ENCODE results near the gene MSI1.
"Not testable (repeated sequence)": the region's sequence is repeated elsewhere in the genome, so short reads cannot be mapped to it uniquely, and the experiment has no call there.

The MSI1 gene

DNA sequence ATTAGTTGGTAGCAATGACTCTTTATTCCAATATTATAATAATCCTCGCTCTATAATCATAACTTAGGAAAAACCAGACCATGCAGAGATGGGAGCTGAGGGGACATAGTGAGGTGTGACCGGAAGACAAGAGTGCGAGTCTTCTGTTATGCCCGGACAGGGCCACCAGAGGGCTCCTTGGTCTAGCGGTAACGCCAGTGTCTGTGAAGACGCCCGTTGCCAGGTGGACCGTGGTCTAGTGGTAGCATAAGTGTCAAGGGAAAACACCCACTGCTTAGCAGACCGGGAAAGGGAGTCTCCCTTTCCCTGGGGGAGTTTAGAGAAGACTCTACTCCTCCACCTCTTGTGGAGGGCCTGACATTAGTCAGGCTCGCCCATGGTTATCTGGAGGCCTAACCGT is 33.5 kb downstream of the MSI1 start:
- H3K4me3 ChIP-seq (ENCODE audit: low read length); DNase-seq (ENCODE audit: low read depth): not testable (repeated sequence)
- TF ChIP-seq, protein P1, sequence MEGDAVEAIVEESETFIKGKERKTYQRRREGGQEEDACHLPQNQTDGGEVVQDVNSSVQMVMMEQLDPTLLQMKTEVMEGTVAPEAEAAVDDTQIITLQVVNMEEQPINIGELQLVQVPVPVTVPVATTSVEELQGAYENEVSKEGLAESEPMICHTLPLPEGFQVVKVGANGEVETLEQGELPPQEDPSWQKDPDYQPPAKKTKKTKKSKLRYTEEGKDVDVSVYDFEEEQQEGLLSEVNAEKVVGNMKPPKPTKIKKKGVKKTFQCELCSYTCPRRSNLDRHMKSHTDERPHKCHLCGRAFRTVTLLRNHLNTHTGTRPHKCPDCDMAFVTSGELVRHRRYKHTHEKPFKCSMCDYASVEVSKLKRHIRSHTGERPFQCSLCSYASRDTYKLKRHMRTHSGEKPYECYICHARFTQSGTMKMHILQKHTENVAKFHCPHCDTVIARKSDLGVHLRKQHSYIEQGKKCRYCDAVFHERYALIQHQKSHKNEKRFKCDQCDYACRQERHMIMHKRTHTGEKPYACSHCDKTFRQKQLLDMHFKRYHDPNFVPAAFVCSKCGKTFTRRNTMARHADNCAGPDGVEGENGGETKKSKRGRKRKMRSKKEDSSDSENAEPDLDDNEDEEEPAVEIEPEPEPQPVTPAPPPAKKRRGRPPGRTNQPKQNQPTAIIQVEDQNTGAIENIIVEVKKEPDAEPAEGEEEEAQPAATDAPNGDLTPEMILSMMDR (conservative IDR thresholded peaks at IDR 0.05; ENCODE audit: low read depth, low read length): peak; percentile 62

DNA sequence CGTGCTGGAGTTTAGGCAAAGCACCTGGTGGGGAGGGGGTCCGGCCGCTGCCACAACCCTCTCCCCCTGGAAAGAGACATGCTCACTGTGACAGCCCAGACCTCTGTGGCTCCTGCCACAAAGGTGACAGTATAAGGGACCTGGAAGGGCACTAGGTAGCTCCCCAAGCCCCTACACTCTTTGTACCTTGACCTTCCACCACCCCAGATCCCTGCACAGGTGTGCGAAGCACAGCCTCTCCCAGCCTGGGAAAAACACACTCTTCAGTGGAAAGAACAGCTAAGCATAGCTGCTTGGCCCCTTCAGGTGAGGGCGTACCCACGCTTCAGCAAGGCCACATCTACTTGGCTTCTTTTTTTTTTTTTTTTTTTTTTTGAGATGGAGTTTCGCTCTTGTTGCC is 36.4 kb downstream of the MSI1 start:
- TF ChIP-seq, protein P1 (conservative IDR thresholded peaks at IDR 0.05; ENCODE audit: low read depth, low read length): no peak
- no peak for DNase-seq (ENCODE audit: low read depth)
- H3K4me3 ChIP-seq (ENCODE audit: low read length): no peak overlapping the region

DNA sequence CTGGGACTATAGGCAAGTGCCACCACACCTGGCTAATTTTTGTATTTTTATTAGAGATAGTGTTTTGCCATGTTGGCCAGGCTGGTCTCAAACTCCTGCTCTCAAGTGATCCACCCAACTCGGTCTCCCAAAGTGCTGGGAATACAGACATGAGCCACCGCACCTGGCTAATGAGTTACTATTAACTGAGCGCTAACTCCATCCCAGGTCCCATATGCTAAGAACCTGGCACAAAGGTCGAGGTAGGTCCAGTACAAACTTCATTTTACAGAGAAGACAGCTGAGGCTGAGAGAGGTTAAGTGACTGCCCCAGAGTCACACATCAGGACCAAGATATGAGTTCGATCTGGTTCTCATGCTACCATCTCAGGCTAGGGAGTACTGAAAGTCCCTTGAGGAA is 36.9 kb downstream of the MSI1 start:
- no peak overlapping the region for H3K4me3 ChIP-seq (ENCODE audit: low read length)
- TF ChIP-seq, protein P1 (conservative IDR thresholded peaks at IDR 0.05; ENCODE audit: low read depth, low read length): no peak
- DNase-seq (ENCODE audit: low read depth): no peak

DNA sequence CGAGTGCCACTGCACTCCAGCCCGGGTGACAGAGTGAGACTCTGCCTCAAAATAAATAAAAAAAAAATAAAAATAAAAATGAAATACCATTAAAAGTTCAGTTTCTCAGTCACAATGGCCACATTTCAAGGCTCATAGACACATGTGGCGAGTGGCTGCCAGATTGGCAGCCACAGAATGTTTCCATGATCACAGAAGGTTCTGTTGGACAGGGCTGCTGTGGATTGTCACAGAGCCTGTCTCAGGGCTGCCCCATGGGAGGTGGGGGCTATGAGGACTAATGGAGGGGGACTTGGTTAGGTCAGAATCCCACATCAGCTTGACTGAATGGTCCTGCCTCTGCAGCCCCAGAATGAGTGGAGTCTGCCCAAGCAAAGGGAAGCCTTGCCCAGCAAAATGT is 37.6 kb downstream of the MSI1 start:
- no peak overlapping the region for H3K4me3 ChIP-seq (ENCODE audit: low read length)
- no peak for DNase-seq (ENCODE audit: low read depth)
- TF ChIP-seq, protein P1 (conservative IDR thresholded peaks at IDR 0.05; ENCODE audit: low read depth, low read length): no peak

DNA sequence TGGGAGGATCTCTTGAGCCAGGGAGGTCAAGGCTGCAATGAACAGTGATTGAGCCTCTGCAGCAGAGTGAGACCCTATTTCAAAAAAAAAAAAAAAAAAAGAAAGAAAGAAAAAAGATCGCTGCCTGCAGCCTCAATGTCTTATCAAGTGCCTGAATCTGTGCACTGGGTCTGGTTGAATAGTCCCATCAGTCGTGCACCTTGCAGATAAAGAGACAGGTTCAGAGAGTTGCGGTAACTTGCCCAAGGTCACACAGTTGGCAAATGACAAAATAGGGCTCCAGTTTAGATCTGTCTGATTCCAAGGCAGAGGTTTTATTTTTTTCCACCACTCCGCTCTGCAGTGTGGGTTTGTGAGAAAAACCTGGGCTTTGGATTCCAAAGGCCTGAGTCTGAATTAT is 40.7 kb downstream of the MSI1 start:
- H3K4me3 ChIP-seq (ENCODE audit: low read length): no peak overlapping the region
- no peak for DNase-seq (ENCODE audit: low read depth)
- TF ChIP-seq, protein P1 (conservative IDR thresholded peaks at IDR 0.05; ENCODE audit: low read depth, low read length): no peak

DNA sequence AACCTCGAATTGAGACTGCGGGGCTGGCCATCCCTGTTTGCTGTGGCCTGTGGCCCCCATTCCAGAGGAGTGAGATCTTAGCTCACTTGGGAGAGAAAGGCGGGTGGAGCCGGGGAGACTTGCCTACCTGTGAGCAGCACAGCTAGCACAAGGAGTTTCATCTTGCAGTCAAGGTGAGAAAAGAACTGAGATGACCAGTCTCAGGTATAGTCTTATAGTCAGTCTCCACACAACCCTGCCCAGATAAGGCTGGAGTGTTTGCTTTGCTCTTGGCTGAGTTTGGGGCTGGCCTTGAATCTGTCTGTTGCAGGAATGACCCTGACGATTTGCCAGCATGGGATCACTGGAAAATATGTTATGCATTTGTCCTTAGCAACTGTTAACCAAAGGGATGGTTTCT is 41.4 kb downstream of the MSI1 start, which contains the start of gene PLA2G1B:
PLA2G1B (minus strand) TSS at position 187 of the 400 bp plus-strand sequence; CDS start at position 161, 26 bp downstream.
- TF ChIP-seq, protein P1 (conservative IDR thresholded peaks at IDR 0.05; ENCODE audit: low read depth, low read length): no peak
- H3K4me3 ChIP-seq (ENCODE audit: low read length): no peak within 1 kb of the TSS
- no peak for DNase-seq (ENCODE audit: low read depth)

DNA sequence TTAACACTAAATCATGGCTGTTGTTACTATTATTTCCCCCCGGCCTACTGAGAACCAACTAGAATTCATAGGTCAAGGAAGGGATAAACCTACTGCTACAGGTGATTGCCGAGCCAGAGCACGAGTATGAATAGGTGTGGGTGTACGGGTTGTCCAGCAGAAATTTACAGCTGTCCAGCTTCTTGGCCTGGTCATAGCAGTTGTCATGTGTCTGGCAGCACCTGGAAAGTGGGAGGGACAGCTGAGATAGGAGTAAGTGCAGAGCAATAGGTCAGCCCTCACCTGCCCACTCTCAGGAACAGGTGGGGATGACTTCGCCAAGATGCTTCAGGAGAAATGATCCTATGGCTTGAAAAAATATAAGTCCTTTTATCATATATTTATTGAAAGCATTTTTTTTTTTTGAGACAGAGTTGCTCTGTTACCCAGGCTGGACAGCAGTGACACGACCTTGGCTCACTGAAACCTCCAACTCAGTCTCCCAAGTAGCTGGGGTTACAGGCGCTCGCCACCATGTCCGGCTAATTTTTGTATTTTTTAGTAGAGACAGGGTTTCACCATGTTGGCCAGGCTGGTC is 44.0 kb downstream of the MSI1 start:
- H3K4me3 ChIP-seq (ENCODE audit: low read length): no peak overlapping the region
- no peak for DNase-seq (ENCODE audit: low read depth)
- TF ChIP-seq, protein P1 (conservative IDR thresholded peaks at IDR 0.05; ENCODE audit: low read depth, low read length): no peak

All from retinal pigment epithelial cell (primary cell).